Measurements from ENCODE around the gene ITPR3.

DNA sequence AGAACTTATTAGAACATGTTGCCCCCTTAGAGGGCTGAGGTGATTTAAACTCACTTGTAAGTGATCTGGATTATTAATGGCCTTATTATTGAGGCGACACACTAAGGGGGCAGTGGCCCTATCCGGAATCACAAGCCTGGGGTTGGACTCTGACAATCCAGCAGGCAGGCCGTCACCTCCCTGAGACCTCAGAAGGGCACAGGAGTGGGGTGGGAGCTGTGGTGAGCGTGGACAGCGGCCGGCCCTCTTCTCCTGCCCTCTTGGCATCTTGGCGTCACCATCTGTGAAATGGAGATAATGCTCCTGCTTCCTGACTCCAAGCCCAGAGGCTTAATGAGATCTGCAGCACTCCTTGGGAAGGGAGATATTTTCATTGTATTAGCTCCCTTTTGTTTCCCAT, 106.0 kb downstream of the ITPR3 start:
- TF ChIP-seq EP300 (IDR thresholded peaks at IDR 0.05; ENCODE audit: borderline replicate concordance) (no peak), RAD21 (IDR thresholded peaks at IDR 0.05; ENCODE audit: low read depth) (no peak), CREB1 (IDR thresholded peaks at IDR 0.05; ENCODE audit: low read depth) (no peak), TAF1 (IDR thresholded peaks at IDR 0.05; ENCODE audit: low read depth) (no peak), YY1 (IDR thresholded peaks at IDR 0.05; ENCODE audit: low read depth) (no peak), CEBPB (IDR thresholded peaks at IDR 0.05) (no peak), EGR1 (IDR thresholded peaks at IDR 0.05) (no peak), FOXM1 (IDR thresholded peaks at IDR 0.05; ENCODE audit: borderline replicate concordance, low read depth) (no peak), ZBTB7A (IDR thresholded peaks at IDR 0.05; ENCODE audit: low read depth) (no peak), NFIC (IDR thresholded peaks at IDR 0.05) (no peak)
- TF ChIP-seq, protein P1, sequence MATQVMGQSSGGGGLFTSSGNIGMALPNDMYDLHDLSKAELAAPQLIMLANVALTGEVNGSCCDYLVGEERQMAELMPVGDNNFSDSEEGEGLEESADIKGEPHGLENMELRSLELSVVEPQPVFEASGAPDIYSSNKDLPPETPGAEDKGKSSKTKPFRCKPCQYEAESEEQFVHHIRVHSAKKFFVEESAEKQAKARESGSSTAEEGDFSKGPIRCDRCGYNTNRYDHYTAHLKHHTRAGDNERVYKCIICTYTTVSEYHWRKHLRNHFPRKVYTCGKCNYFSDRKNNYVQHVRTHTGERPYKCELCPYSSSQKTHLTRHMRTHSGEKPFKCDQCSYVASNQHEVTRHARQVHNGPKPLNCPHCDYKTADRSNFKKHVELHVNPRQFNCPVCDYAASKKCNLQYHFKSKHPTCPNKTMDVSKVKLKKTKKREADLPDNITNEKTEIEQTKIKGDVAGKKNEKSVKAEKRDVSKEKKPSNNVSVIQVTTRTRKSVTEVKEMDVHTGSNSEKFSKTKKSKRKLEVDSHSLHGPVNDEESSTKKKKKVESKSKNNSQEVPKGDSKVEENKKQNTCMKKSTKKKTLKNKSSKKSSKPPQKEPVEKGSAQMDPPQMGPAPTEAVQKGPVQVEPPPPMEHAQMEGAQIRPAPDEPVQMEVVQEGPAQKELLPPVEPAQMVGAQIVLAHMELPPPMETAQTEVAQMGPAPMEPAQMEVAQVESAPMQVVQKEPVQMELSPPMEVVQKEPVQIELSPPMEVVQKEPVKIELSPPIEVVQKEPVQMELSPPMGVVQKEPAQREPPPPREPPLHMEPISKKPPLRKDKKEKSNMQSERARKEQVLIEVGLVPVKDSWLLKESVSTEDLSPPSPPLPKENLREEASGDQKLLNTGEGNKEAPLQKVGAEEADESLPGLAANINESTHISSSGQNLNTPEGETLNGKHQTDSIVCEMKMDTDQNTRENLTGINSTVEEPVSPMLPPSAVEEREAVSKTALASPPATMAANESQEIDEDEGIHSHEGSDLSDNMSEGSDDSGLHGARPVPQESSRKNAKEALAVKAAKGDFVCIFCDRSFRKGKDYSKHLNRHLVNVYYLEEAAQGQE (IDR thresholded peaks at IDR 0.05; ENCODE audit: low read depth) = no peak
- TF ChIP-seq, protein P2, sequence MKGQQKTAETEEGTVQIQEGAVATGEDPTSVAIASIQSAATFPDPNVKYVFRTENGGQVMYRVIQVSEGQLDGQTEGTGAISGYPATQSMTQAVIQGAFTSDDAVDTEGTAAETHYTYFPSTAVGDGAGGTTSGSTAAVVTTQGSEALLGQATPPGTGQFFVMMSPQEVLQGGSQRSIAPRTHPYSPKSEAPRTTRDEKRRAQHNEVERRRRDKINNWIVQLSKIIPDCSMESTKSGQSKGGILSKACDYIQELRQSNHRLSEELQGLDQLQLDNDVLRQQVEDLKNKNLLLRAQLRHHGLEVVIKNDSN (IDR thresholded peaks at IDR 0.05) = no peak
- TF ChIP-seq, protein P3, sequence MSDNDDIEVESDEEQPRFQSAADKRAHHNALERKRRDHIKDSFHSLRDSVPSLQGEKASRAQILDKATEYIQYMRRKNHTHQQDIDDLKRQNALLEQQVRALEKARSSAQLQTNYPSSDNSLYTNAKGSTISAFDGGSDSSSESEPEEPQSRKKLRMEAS (IDR thresholded peaks at IDR 0.05) = no peak

Data from Ishikawa (cell line).